ENCODE data around the gene TRAPPC10. TPM values are rescaled to one million over a fixed set of nuclear protein-coding genes. Genes with fewer than 3 reads are reported as not detected.
A peak's percentile ranks its signal among the peaks of the same experiment; 100 is the strongest.
"Not testable (repeated sequence)": the region's sequence is repeated elsewhere in the genome, so short reads cannot be mapped to it uniquely, and the experiment has no call there.

TRAPPC10 gene
- total RNA-seq, 2 experiments from 2014 or later = 37.1 to 38.6 TPM

DNA sequence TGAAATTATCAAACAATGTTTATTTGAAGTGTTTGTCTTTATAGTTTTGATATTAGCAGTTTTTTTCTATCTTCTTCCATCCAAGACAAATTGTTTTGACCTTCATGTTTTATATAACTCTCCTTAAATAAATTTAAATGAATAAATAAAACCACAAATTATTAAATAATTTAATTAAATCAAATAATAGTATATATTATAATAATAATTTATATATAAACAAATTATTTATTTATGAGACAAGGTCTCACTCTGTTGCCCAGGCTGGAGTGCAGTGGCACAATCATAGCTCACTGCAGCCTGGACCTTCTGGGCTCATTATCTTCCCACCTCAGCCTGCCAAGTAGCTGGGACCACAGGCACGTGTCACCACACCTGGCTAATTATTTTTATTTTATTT, 82.7 kb downstream of the TRAPPC10 start:
- Mint-ChIP-seq H3K36me3 (ENCODE audit: low read depth) (peaks cover 21% of the 10 kb centered on the region), H3K4me3 (no peak overlapping the region), H3K9me3 (no peaks in the 10 kb centered on the region), H3K27me3 (ENCODE audit: low read depth) (no peaks in the 10 kb centered on the region), H3K4me1 (ENCODE audit: low read depth) (peaks cover 8% of the 10 kb centered on the region), H3K27ac (no peak overlapping the region)
- CTCF ChIA-PET = interaction anchor here (2.9 kb wide), 1 partner anchor 11 kb away, joined by 11 read pairs; no protein-coding TSS in a partner anchor
- intact Hi-C loops (cut with micrococcal nuclease) = no loop called here
- DNase-seq = no peak

DNA sequence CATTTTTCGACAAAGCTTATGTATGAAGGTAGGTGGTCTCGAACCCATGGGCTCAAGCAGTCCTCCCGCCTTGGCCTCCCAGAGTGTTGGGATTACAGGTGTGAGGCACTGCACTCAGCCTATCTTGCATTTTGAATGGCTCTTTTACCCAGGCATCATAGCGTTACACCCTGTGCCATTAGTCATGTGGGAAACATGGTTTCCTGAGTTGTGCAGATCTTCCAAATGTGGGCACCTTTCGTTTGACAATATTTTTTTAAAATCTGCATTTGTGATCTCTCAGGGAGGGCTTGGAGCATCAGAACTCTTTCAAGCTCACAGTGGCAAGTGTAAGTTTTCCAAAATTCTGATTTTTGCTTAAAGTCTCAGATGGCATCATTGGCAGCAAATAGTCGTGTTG, 86.4 kb downstream of the TRAPPC10 start:
- H3K4me3 Mint-ChIP-seq; H3K9me3 Mint-ChIP-seq; H3K4me1 Mint-ChIP-seq (ENCODE audit: low read depth); DNase-seq; H3K27me3 Mint-ChIP-seq (ENCODE audit: low read depth); H3K36me3 Mint-ChIP-seq (ENCODE audit: low read depth); CTCF ChIA-PET; H3K27ac Mint-ChIP-seq; intact Hi-C loops (cut with micrococcal nuclease): not testable (repeated sequence)

DNA sequence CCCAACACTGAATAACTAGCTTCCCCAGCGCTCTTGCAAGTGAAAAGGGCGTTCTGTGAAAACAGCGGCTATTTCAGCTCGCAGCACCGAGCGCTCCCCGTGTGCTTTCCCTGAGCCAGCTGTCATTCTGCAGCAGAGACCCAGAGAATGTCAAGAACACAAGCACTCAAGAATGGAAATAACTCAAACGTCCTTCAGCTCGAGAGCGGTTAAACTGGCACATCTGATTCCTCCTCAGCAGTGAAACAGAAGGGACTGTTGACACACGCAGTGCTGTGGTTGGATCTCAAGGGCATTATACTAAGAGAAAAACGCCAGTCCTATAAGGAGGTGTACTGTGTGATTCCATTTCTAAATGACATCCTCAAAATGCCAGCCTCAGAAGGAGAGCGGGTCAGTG, 86.9 kb downstream of the TRAPPC10 start:
- H3K4me1 Mint-ChIP-seq (ENCODE audit: low read depth); H3K9me3 Mint-ChIP-seq; intact Hi-C loops (cut with micrococcal nuclease); H3K27ac Mint-ChIP-seq; H3K27me3 Mint-ChIP-seq (ENCODE audit: low read depth); H3K36me3 Mint-ChIP-seq (ENCODE audit: low read depth); DNase-seq; CTCF ChIA-PET; H3K4me3 Mint-ChIP-seq: not testable (repeated sequence)

DNA sequence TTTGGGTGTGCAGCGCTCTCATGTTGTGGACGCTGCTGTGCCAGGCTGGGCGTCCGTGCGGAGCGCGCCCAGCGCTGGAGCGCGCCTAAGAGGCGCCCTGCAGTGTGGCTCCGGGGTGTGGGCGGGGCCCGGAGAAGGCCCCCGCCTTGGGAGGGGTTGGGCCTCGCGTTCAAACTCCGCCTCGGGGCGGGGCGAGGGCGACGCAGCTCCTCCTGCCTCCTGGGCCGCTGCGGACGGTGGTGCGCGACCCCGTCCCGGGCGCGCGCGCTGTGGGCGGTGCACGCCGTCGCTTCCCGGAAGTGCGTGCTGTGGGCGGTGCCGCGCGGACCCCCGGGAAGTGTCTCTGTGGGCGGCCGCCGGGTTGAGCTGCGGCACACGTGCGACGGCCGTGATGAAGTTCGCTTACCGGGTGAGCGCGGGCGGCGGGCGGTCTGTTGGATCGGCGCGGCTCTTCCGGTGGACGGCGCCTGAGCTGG, 95.0 kb downstream of the TRAPPC10 start, which contains the start of gene PWP2:
Gene PWP2, plus strand, starts transcription at position 374 of the 476 bp plus-strand sequence. Its CDS starts 18 bp downstream, at position 392.
- DNase-seq = peak; percentile 24

DNA sequence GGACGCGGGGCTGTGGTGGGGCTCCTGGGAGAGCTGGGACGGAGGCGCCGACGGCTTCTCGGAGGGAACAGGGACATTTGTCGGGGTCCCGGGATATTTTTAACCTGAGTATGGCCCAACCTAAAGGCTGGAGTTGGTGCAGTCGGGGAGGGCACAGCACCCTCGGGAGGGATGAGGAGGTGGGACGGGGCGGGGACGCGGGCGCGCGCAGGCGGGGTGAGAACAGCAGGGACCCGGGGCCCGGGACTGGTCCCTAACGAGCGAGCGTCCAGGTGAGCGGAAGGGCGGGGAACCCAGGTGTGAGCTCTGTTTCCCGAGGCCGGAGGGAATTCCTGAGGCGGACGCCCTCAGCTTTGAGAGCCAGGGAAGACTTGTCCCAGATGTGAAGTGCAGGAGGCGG, 95.5 kb downstream of the TRAPPC10 start:
- intact Hi-C loops (cut with micrococcal nuclease); H3K4me1 Mint-ChIP-seq (ENCODE audit: low read depth); H3K27me3 Mint-ChIP-seq (ENCODE audit: low read depth); H3K4me3 Mint-ChIP-seq; CTCF ChIA-PET; H3K27ac Mint-ChIP-seq; DNase-seq; H3K36me3 Mint-ChIP-seq (ENCODE audit: low read depth); H3K9me3 Mint-ChIP-seq: not testable (repeated sequence)

More for the DNA sequence above, 95.0 kb downstream of the TRAPPC10 start, which contains the start of gene PWP2:
- H3K9me3 Mint-ChIP-seq; H3K36me3 Mint-ChIP-seq (ENCODE audit: low read depth); intact Hi-C loops (cut with micrococcal nuclease); H3K4me1 Mint-ChIP-seq (ENCODE audit: low read depth); H3K27me3 Mint-ChIP-seq (ENCODE audit: low read depth); H3K27ac Mint-ChIP-seq; CTCF ChIA-PET: not testable (repeated sequence)
- peak within 1 kb of the TSS; percentile 43 for H3K4me3 Mint-ChIP-seq

DNA sequence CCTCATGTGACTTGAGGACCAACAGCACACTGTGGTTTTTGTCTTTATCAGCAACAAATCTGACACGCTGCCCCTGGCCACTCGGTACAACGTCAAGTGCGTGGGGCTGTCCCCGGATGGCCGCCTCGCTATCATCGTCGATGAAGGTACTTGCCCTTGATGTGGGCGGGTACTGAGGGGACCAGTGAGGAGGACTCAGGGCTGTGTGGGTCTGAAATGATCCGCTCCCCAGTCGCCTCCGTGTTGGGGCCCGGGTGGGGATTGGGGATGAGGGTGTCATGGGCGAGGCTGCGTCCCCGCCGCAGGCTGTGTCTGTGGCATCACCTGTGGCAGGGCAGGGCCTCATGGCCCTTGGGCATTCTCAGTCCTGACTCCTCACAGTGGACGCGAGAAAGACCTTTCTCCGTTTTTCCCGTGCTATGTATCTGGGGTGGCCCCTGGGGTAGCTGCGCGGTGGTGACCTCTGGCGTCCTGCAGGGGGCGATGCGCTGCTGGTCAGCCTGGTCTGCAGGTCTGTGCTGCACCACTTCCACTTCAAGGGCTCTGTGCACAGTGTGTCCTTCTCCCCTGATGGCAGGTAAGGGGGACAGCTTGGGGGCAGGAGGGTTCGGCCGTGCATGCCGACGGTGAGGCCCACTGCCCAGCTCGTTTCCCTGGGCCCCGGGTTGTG, 101.7 kb downstream of the TRAPPC10 start:
- H3K4me3 Mint-ChIP-seq; H3K9me3 Mint-ChIP-seq; H3K27ac Mint-ChIP-seq; DNase-seq; H3K36me3 Mint-ChIP-seq (ENCODE audit: low read depth); H3K27me3 Mint-ChIP-seq (ENCODE audit: low read depth); CTCF ChIA-PET; H3K4me1 Mint-ChIP-seq (ENCODE audit: low read depth); intact Hi-C loops (cut with micrococcal nuclease): not testable (repeated sequence)

DNA sequence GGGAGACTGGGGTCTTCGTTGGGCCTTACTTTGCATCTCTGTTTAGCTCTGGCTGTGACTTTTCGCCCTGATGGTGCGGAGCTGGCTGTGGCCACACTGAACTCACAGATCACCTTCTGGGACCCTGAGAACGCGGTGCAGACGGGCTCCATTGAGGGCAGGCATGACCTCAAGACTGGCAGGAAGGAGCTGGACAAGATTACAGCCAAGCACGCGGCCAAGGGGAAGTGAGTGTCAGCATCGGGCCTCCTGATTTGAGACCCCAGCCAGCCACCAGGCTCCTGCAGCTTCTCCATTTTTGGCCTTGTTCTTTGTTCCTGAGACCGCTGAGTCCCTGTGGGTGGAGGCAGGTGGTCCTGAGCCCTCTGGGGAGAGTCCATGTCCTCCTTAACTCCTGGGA, 110.0 kb downstream of the TRAPPC10 start:
- intact Hi-C loops (cut with micrococcal nuclease); H3K27ac Mint-ChIP-seq; H3K9me3 Mint-ChIP-seq; H3K36me3 Mint-ChIP-seq (ENCODE audit: low read depth); CTCF ChIA-PET; DNase-seq; H3K27me3 Mint-ChIP-seq (ENCODE audit: low read depth); H3K4me1 Mint-ChIP-seq (ENCODE audit: low read depth); H3K4me3 Mint-ChIP-seq: not testable (repeated sequence)

DNA sequence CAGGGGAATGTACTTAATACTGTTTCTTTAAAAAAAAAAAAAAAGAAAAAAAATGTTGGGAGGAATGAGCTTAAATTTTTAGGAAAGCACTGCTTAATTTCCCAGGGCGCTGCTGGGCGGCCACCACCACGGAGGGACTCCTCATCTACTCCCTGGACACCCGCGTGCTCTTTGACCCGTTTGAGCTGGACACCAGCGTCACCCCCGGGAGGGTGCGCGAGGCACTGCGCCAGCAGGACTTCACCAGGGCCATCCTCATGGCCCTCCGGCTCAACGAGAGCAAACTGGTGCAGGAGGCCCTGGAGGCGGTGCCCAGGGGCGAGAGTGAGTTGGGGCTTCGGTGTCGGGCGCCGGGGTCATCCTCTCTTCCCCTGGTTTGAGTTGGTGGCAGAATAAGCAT, 115.7 kb downstream of the TRAPPC10 start:
- CTCF ChIA-PET; H3K36me3 Mint-ChIP-seq (ENCODE audit: low read depth); H3K4me1 Mint-ChIP-seq (ENCODE audit: low read depth); H3K4me3 Mint-ChIP-seq; intact Hi-C loops (cut with micrococcal nuclease); DNase-seq; H3K9me3 Mint-ChIP-seq; H3K27ac Mint-ChIP-seq; H3K27me3 Mint-ChIP-seq (ENCODE audit: low read depth): not testable (repeated sequence)

DNA sequence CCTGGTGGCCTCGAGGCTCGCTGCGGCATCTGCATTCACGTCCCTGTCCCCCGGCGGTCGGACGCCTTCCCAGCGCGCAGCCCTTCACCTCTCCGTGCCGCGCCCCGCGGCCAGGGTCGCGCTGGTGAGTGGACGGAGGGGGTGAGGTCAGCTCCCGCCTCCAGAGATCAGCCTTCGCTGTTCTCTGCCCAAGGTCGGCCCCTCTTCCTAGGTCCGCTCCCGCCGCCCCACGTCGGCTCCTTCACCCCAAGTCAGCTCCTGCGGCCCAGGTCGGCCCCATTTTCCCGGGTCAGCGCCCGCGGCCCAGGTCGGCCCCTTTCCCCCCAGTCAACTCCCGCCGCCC, 121.6 kb downstream of the TRAPPC10 start:
- H3K36me3 Mint-ChIP-seq (ENCODE audit: low read depth); H3K9me3 Mint-ChIP-seq; H3K27me3 Mint-ChIP-seq (ENCODE audit: low read depth); H3K27ac Mint-ChIP-seq; H3K4me1 Mint-ChIP-seq (ENCODE audit: low read depth); CTCF ChIA-PET; intact Hi-C loops (cut with micrococcal nuclease); DNase-seq: not testable (repeated sequence)
- H3K4me3 Mint-ChIP-seq = peak overlapping the region; percentile 59

DNA sequence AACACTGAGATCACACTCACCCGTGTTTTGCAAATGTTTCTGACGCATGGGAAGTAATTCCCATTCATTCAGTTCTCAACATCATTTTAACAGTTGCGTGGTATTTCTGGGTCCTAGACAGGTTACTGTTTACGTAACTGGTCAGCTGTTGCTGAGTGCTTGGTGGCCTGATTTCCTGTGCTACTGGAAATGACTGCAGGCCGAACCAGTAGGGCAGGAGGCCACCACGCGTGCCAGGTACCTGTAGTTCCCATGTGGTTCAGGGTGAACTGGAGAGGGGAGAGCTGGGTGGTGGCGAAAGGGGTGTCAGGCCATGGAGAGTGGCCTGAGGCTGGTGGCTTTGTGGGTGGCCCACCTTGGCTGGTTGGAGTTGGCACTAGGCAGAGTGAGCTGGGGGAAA, 122.6 kb downstream of the TRAPPC10 start:
- intact Hi-C loops (cut with micrococcal nuclease); H3K27ac Mint-ChIP-seq; H3K36me3 Mint-ChIP-seq (ENCODE audit: low read depth); H3K4me3 Mint-ChIP-seq; H3K4me1 Mint-ChIP-seq (ENCODE audit: low read depth); H3K27me3 Mint-ChIP-seq (ENCODE audit: low read depth); DNase-seq; CTCF ChIA-PET; H3K9me3 Mint-ChIP-seq: not testable (repeated sequence)

DNA sequence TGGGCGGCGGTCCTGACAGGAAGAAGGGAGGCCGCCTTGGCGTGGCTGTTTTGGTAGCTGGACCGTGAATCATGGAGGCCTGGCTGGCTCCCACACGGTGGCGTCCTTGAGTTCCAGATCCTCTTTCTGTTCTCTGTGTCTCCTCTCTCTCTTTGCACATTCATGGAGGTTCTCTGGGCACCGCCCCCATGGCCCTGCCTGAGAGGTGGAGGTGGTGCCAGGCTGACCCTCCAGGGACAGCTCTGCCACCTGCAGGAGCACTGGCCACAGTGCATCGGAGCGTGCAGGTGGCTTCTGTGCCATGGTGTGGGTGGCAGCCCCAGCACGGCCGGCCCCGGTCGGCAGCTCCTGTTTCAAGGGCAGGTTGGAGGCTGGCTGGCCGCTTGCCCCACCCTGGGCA, 125.9 kb downstream of the TRAPPC10 start:
- H3K27ac Mint-ChIP-seq; intact Hi-C loops (cut with micrococcal nuclease); H3K9me3 Mint-ChIP-seq; H3K36me3 Mint-ChIP-seq (ENCODE audit: low read depth); CTCF ChIA-PET; H3K4me1 Mint-ChIP-seq (ENCODE audit: low read depth); H3K4me3 Mint-ChIP-seq; H3K27me3 Mint-ChIP-seq (ENCODE audit: low read depth): not testable (repeated sequence)
- peak; percentile 35 for DNase-seq

DNA sequence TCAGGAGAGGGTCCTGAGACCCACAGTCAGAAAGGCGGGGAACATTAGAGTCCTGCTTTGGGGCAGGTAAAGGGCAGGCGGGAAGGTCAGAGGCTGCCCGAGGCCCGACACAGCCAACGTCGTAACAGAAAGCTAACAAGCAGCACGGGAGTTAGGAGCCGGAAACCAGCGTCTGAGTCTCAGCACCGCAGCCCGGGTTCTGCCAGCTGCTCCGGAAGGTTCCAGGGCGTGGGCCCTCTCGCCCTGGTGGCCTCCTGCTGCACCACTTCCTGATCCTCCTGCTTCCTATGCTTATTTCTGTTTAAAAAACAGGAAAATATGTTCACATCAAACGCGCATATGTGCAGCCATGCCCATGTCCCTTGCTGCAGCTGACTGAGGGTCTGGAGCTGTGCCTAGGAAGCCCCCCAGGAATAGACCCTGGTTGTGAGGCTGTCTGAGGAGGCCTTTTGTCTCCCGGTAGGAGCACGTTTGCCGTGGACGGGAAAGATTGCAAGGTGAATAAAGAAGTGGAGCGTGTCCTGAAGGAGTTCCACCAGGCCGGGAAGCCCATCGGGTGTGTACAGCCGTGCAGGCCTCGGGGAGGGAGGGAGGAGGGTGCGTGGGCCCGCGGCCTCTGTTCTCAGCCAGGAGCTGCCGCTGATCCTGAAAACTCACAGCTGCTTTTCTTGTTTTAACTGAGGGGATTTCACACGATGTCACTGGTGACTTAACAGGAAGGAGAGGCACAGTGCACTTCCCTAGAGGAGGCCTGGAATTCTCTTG, 127.9 kb downstream of the TRAPPC10 start:
- H3K9me3 Mint-ChIP-seq; H3K4me3 Mint-ChIP-seq; H3K36me3 Mint-ChIP-seq (ENCODE audit: low read depth); CTCF ChIA-PET; DNase-seq; H3K4me1 Mint-ChIP-seq (ENCODE audit: low read depth); intact Hi-C loops (cut with micrococcal nuclease); H3K27me3 Mint-ChIP-seq (ENCODE audit: low read depth): not testable (repeated sequence)
- peak overlapping the region; percentile 41 for H3K27ac Mint-ChIP-seq

DNA sequence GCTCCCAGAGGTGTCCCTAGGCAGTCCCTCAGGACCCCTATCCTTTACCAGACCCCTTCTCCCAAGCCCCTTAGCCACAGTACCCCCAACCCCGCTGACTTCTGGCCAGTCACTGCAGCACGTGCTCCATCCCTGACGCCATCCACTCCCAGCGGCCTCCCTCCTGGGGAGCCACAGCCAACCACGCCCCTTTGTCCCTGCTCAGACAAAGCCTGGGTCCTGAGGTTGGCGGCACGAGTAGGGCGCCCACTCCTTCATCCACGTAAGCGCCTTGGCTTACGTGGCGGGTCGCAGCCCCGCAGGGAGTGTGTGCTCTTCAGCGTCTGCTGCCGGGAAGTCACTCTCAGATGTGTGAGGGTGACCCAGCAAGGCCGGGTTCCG, 128.4 kb downstream of the TRAPPC10 start:
- DNase-seq; intact Hi-C loops (cut with micrococcal nuclease); H3K4me1 Mint-ChIP-seq (ENCODE audit: low read depth); H3K27me3 Mint-ChIP-seq (ENCODE audit: low read depth); H3K27ac Mint-ChIP-seq; CTCF ChIA-PET; H3K9me3 Mint-ChIP-seq; H3K4me3 Mint-ChIP-seq; H3K36me3 Mint-ChIP-seq (ENCODE audit: low read depth): not testable (repeated sequence)

Measured in activated naive CD4-positive, alpha-beta T cell treated with anti-CD3 and anti-CD28 coated beads for 36 hours (primary cell).